ENCODE results near the gene PARD6A. TPM values are rescaled to one million over a fixed set of nuclear protein-coding genes. Genes with fewer than 3 reads are reported as not detected.

The PARD6A gene
- total and polyA plus RNA-seq, 5 donors from 2014 or later, result 6.2 to 19.9 (median 17.9) TPM

DNA sequence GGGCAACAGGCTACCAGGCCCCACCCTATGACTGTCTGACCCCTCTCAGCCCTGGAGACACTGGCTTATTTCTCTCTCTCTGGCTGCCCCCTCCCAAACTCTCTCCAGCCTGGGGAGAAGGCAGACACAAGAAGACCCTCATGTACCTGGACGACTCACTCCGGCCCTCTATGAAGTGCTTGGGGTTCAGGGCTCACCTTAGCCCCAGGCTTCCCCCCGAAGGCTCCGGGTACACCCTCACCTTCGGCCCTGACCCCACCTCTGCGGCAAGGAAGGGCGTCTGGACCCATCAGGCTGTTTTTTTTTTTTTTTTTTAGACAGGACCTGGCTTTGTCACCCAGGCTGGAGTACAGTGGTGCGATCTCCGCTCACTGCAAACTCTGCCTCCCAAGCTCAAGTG is 16.7 kb upstream of the PARD6A start:
- Mint-ChIP-seq H3K27ac (peak overlapping the region; percentile 43 to 65 (median 62)), H3K4me3 (peak overlapping the region; percentile 68 to 77 (median 72)), H3K27me3 (no peaks in the 10 kb centered on the region), H3K36me3 (peaks cover 7% of the 10 kb centered on the region), H3K9me3 (no peaks in the 10 kb centered on the region), H3K4me1 (peaks cover 0 to 21% (median 1%) of the 10 kb centered on the region in 4 donors)
- Histone ChIP-seq H3K36me3 (ENCODE audit: control insufficient read depth, insufficient read depth, low read length) (peaks cover 16% of the 10 kb centered on the region), H3K27ac (ENCODE audit: insufficient read depth, low read length, poor library complexity, severe bottlenecking) (peak overlapping the region; percentile 83), H3K4me1 (ENCODE audit: control insufficient read depth, insufficient read depth, low read length, poor library complexity, severe bottlenecking) (peaks cover 23% of the 10 kb centered on the region), H3K9me3 (ENCODE audit: control insufficient read depth in 2 of 2, low read length in 2 of 2) (no peaks in the 10 kb centered on the region), H3K4me3 (ENCODE audit: low read depth, low read length) (peak overlapping the region; percentile 19), H3K27me3 (ENCODE audit: control insufficient read depth, insufficient read depth, low read length) (no peaks in the 10 kb centered on the region)
- ATAC-seq (ENCODE audit: low read depth in 2 of 2), result no peak
- no peak for DNase-seq

DNA sequence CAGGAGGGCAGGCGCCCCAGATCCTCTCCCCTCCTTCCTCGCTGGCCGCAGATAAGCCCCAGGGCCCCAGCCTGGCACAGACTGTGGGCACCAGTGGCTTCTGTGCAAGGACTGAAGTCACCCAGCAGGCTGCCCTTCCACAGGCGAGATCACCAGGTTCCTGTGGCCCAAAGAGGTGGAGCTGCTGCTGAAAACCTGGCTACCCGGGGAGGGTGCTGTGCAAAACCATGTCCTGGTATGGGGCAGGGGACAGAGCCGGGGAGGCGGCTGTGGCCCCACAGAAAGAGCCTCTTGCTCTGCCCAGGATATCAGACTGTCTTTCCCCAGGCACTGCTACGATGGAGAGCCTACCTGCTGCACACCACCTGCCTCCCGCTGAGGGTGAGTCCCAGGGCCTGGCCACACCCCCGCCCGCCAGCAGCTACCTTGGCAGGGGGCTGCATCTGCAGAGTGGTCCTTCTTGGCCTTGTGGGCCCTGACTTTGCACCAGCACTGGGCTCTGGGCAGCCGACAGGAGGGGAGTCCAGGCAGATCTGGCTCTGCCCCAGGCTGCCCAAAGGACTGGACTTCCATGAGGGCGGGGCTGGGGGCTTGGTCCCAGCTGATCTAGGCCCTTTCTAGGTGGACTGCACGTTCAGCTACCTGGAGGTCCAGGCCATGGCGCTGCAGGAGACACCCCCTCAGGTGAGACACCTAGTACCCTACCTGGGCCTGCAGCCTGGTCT is 15.2 kb upstream of the PARD6A start:
- ATAC-seq (ENCODE audit: low read depth in 2 of 2), result peak; percentile 8 to 14
- H3K4me3 Mint-ChIP-seq, result peak overlapping the region; percentile 85 to 92 (median 88)

DNA sequence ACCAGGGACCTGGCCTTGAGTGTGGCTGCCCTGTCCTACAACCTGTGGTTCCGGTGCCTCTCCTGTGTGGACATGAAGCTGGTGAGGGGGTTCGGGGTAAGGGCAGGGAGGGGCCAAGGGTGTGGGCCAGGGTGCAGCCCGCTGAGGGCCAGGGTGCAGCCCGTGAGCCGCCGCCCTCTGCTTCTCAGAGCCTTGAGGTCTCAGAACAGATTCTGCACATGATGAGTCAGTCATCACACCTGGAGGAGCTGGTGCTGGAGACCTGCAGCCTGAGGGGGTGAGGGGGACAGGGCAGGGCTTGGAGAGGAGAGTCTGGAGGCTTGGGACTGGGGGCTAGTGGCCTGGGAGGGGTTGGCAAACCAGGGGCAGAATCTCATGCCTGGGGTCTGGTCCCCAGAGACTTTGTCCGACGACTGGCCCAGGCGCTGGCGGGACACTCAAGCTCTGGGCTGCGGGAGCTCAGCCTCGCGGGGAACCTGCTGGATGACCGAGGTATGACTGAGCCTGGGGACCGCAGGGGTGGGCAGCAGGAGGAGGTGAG is 13.6 kb upstream of the PARD6A start:
- Histone ChIP-seq H3K27ac (ENCODE audit: insufficient read depth, low read length, poor library complexity, severe bottlenecking) (no peak overlapping the region), H3K4me3 (ENCODE audit: low read depth, low read length) (no peak overlapping the region), H3K36me3 (ENCODE audit: control insufficient read depth, insufficient read depth, low read length) (peaks cover 44% of the 10 kb centered on the region), H3K4me1 (ENCODE audit: control insufficient read depth, insufficient read depth, low read length, poor library complexity, severe bottlenecking) (peaks cover 23% of the 10 kb centered on the region), H3K27me3 (ENCODE audit: control insufficient read depth, insufficient read depth, low read length) (no peaks in the 10 kb centered on the region), H3K9me3 (ENCODE audit: control insufficient read depth in 2 of 2, low read length in 2 of 2) (no peaks in the 10 kb centered on the region)
- Mint-ChIP-seq H3K9me3 (no peaks in the 10 kb centered on the region), H3K27ac (no peak overlapping the region), H3K4me3 (peak overlapping the region in 1 of 4 donors; percentile 46), H3K27me3 (no peaks in the 10 kb centered on the region), H3K36me3 (peaks cover 21% of the 10 kb centered on the region), H3K4me1 (peaks cover 0 to 41% (median 9%) of the 10 kb centered on the region in 4 donors)
- ATAC-seq (ENCODE audit: low read depth in 2 of 2) (no peak), DNase-seq (no peak)

More for the DNA sequence above, 15.2 kb upstream of the PARD6A start:
- H3K27ac ChIP-seq (ENCODE audit: insufficient read depth, low read length, poor library complexity, severe bottlenecking), result peak overlapping the region; percentile 83
- H3K36me3 ChIP-seq (ENCODE audit: control insufficient read depth, insufficient read depth, low read length), result peaks cover 29% of the 10 kb centered on the region
- peaks cover 8% of the 10 kb centered on the region for H3K36me3 Mint-ChIP-seq
- no peaks in the 10 kb centered on the region for H3K9me3 Mint-ChIP-seq
- no peaks in the 10 kb centered on the region for H3K9me3 ChIP-seq (ENCODE audit: control insufficient read depth in 2 of 2, low read length in 2 of 2)
- H3K4me1 Mint-ChIP-seq, result peaks cover 0 to 30% (median 5%) of the 10 kb centered on the region in 4 donors
- DNase-seq, result no peak
- peak overlapping the region; percentile 71 to 87 (median 79) for H3K27ac Mint-ChIP-seq
- H3K4me1 ChIP-seq (ENCODE audit: control insufficient read depth, insufficient read depth, low read length, poor library complexity, severe bottlenecking), result peaks cover 23% of the 10 kb centered on the region
- H3K27me3 Mint-ChIP-seq, result no peaks in the 10 kb centered on the region
- peak overlapping the region; percentile 61 for H3K4me3 ChIP-seq (ENCODE audit: low read depth, low read length)
- no peaks in the 10 kb centered on the region for H3K27me3 ChIP-seq (ENCODE audit: control insufficient read depth, insufficient read depth, low read length)

DNA sequence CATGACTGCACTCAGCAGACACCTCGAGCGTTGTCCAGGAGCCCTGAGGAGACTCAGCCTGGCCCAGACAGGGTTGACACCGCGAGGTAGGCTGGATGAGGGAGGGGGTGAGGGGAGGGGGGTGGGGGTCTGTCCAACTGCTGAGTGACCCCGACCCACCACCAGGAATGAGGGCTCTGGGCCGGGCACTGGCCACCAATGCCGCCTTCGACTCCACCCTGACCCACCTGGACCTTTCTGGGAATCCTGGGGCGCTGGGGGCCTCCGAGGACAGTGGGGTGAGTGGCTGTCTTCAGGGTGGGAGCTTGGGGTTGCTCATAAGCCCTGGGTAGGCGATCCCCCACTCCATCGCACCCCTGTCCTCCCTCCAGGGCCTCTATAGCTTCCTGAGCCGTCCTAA is 13.1 kb upstream of the PARD6A start:
- no peaks in the 10 kb centered on the region for H3K9me3 ChIP-seq (ENCODE audit: control insufficient read depth in 2 of 2, low read length in 2 of 2)
- no peaks in the 10 kb centered on the region for H3K27me3 Mint-ChIP-seq
- H3K4me1 Mint-ChIP-seq, result peaks cover 0 to 42% (median 9%) of the 10 kb centered on the region in 4 donors
- ATAC-seq (ENCODE audit: low read depth in 2 of 2) (no peak), DNase-seq (no peak)
- peaks cover 47% of the 10 kb centered on the region for H3K36me3 ChIP-seq (ENCODE audit: control insufficient read depth, insufficient read depth, low read length)
- H3K27me3 ChIP-seq (ENCODE audit: control insufficient read depth, insufficient read depth, low read length), result no peaks in the 10 kb centered on the region
- H3K4me3 Mint-ChIP-seq, result no peak overlapping the region
- H3K27ac ChIP-seq (ENCODE audit: insufficient read depth, low read length, poor library complexity, severe bottlenecking), result no peak overlapping the region
- H3K4me1 ChIP-seq (ENCODE audit: control insufficient read depth, insufficient read depth, low read length, poor library complexity, severe bottlenecking), result peaks cover 23% of the 10 kb centered on the region
- peaks cover 23% of the 10 kb centered on the region for H3K36me3 Mint-ChIP-seq
- no peaks in the 10 kb centered on the region for H3K9me3 Mint-ChIP-seq
- H3K4me3 ChIP-seq (ENCODE audit: low read depth, low read length), result no peak overlapping the region
- H3K27ac Mint-ChIP-seq, result no peak overlapping the region

DNA sequence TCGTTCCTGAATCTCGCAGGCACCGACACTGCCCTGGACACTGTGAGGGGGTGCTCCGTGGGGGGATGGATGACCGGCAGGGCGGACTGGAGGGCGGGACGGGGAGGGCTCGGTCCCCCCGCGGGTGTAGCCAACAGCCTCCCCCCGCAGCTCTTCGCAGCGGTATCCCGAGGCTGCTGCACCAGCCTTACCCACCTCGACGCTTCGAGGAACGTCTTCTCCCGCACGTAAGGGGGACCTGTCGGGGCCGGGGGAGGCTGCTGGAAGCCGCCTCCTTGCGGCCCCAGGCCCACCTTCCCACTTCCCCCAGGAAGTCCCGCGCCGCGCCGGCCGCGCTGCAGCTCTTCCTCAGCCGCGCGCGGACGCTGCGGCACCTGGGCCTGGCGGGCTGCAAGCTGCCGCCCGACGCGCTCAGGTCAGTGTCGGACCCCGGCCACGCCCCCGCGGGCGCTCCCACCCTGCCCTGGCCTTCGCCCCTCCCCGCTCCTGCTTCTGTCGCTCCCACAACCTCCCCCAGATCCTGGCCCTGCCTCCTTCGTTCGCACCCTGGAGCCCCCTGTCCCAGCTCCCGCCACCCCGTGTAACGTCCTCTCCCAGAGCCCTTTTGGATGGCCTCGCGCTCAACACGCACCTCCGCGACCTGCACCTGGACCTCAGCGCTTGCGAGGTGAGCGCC is 12.5 kb upstream of the PARD6A start:
- Mint-ChIP-seq H3K36me3 (peaks cover 23% of the 10 kb centered on the region), H3K27me3 (no peaks in the 10 kb centered on the region), H3K9me3 (no peaks in the 10 kb centered on the region), H3K4me3 (no peak overlapping the region), H3K27ac (no peak overlapping the region), H3K4me1 (peaks cover 0 to 42% (median 9%) of the 10 kb centered on the region in 4 donors)
- Histone ChIP-seq H3K36me3 (ENCODE audit: control insufficient read depth, insufficient read depth, low read length) (peaks cover 47% of the 10 kb centered on the region), H3K27ac (ENCODE audit: insufficient read depth, low read length, poor library complexity, severe bottlenecking) (no peak overlapping the region), H3K4me1 (ENCODE audit: control insufficient read depth, insufficient read depth, low read length, poor library complexity, severe bottlenecking) (peaks cover 23% of the 10 kb centered on the region), H3K4me3 (ENCODE audit: low read depth, low read length) (no peak overlapping the region), H3K27me3 (ENCODE audit: control insufficient read depth, insufficient read depth, low read length) (no peaks in the 10 kb centered on the region), H3K9me3 (ENCODE audit: control insufficient read depth in 2 of 2, low read length in 2 of 2) (no peaks in the 10 kb centered on the region)
- ATAC-seq (ENCODE audit: low read depth in 2 of 2) (no peak), DNase-seq (no peak)

DNA sequence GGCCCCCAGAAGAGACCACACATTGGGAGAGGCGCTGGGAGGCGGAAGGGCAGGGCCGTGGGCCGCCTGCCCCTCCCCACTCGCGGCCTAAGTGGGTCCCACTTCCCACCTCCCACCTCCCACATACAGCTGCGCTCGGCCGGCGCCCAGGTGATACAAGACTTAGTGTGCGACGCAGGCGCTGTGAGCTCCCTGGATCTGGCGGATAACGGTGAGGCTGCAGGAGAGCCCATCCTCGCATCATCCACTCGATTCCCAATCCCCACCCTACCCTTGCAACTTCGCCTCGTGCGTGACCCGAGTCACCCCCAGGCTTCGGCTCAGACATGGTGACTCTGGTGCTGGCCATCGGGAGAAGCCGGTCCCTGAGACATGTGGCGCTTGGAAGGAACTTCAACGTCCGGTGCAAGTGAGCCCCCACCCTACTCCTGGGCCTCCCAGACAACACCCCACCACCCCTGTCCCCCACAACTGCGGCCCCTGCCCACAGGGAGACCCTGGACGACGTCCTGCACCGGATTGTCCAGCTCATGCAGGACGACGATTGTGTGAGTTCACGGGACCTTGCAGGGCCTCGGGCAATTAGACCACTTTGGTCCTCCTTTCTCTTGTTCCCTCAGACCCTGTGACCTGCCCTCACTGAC is 11.9 kb upstream of the PARD6A start:
- H3K4me1 Mint-ChIP-seq, result peaks cover 0 to 40% (median 9%) of the 10 kb centered on the region in 4 donors
- Histone ChIP-seq H3K9me3 (ENCODE audit: control insufficient read depth in 2 of 2, low read length in 2 of 2) (no peaks in the 10 kb centered on the region), H3K36me3 (ENCODE audit: control insufficient read depth, insufficient read depth, low read length) (peaks cover 47% of the 10 kb centered on the region), H3K27me3 (ENCODE audit: control insufficient read depth, insufficient read depth, low read length) (no peaks in the 10 kb centered on the region), H3K27ac (ENCODE audit: insufficient read depth, low read length, poor library complexity, severe bottlenecking) (no peak overlapping the region), H3K4me3 (ENCODE audit: low read depth, low read length) (no peak overlapping the region), H3K4me1 (ENCODE audit: control insufficient read depth, insufficient read depth, low read length, poor library complexity, severe bottlenecking) (peaks cover 23% of the 10 kb centered on the region)
- H3K27me3 Mint-ChIP-seq, result no peaks in the 10 kb centered on the region
- peak overlapping the region in 1 of 4 donors; percentile 15 for H3K4me3 Mint-ChIP-seq
- no peaks in the 10 kb centered on the region for H3K9me3 Mint-ChIP-seq
- H3K36me3 Mint-ChIP-seq, result peaks cover 23% of the 10 kb centered on the region
- no peak overlapping the region for H3K27ac Mint-ChIP-seq
- ATAC-seq (ENCODE audit: low read depth in 2 of 2) (no peak), DNase-seq (no peak)

DNA sequence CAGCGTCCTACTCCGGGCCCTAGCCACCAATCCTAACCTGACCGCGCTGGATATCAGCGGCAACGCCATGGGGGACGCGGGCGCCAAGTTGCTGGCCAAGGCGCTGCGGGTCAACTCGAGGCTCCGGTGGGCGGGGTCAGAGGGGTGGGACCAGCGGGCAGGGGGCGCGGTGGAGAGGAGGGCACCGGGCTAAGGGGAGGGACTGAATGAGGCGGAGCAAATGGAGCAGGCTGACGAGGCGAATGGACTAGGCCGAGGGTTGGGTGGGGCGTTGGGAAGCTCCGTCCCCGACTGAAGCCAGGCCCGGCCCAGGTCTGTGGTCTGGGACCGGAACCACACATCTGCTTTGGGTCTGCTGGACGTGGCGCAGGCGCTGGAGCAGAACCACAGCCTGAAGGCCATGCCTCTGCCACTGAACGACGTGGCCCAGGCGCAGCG is 11.2 kb upstream of the PARD6A start:
- Histone ChIP-seq H3K27ac (ENCODE audit: insufficient read depth, low read length, poor library complexity, severe bottlenecking) (no peak overlapping the region), H3K9me3 (ENCODE audit: control insufficient read depth in 2 of 2, low read length in 2 of 2) (no peaks in the 10 kb centered on the region), H3K4me1 (ENCODE audit: control insufficient read depth, insufficient read depth, low read length, poor library complexity, severe bottlenecking) (peaks cover 23% of the 10 kb centered on the region), H3K36me3 (ENCODE audit: control insufficient read depth, insufficient read depth, low read length) (peaks cover 51% of the 10 kb centered on the region), H3K4me3 (ENCODE audit: low read depth, low read length) (no peak overlapping the region), H3K27me3 (ENCODE audit: control insufficient read depth, insufficient read depth, low read length) (no peaks in the 10 kb centered on the region)
- Mint-ChIP-seq H3K36me3 (peaks cover 23% of the 10 kb centered on the region), H3K4me1 (peaks cover 0 to 35% (median 9%) of the 10 kb centered on the region in 4 donors), H3K27ac (no peak overlapping the region), H3K9me3 (no peaks in the 10 kb centered on the region), H3K27me3 (no peaks in the 10 kb centered on the region), H3K4me3 (peak overlapping the region in 1 of 4 donors; percentile 15)
- DNase-seq (no peak), ATAC-seq (ENCODE audit: low read depth in 2 of 2) (no peak)
